G401.6 (cell line): ENCODE data around the gene MOB3C.
"Not testable (repeated sequence)": the region's sequence is repeated elsewhere in the genome, so short reads cannot be mapped to it uniquely, and the experiment has no call there.

Source experiments
- FAIRE-seq: peaks from 2 replicates; lab custom pipeline; 2012; peaks lifted over from hg19 to GRCh38; lab: Jason Lieb, UNC

The MOB3C gene

DNA sequence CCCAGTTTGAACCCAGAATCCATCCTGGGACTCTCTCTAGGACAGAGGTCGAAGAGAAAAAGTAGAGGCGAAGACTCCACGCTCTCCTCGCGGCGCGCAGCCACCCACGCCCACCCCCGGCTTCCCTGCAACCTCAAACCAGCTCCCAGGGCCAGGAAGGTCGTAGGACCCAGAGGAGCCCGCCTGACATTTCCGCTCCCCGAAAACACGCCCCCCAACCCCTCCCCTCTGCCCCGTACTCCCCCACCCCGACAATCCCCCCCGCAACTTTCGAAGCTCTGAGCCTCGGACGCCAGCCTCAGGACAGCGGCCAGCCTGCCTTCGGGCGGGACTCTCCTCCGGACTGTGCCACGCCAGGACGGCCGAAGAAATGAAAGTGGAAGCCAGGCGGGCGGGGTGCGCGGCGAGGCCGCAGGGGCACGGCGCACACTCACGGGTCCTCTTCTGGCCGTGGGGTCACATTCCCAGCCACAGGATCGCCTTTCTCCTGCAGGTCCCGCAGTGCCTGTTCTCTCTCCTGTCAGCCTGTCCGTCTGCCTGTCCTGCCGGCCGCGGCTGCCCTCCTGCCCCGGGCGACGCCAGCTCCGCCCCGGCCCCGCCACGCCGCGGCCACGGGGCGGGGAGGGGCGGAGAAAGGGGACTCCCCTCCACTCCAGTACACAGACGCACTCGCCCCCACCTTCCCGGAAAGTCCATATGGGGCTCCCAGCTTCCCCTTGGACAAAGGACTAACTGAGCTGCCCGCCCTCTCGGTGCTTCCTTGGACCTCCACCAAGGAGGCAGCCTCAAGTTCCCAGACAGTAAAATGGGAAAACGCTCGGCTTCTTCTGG, at the start of gene MOB3C:
MOB3C (minus strand) TSS at position 535 of the 831 bp plus-strand sequence. CDS start 3,490 bp downstream, outside the sequence.
- FAIRE-seq, result no peak

DNA sequence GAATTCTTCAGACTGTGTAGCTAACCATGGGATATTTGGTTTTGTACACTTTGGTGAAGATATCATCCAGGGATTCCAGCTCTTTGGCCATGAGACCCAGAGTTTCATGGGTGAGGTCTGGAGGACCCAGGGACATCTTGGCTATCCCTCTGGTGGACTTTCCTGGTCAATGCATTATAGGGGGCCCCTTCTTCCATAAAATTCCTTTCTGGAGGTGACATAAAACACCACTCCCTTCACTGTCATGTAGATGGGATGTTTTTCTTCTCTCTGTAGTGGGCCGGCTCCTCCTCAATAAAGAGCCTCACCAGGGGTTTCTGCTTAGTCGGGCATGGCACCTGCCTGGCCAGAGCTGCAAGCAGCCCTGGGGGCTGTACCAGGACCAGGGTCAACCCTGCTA, 49.4 kb upstream of the MOB3C start:
- FAIRE-seq, result no peak

DNA sequence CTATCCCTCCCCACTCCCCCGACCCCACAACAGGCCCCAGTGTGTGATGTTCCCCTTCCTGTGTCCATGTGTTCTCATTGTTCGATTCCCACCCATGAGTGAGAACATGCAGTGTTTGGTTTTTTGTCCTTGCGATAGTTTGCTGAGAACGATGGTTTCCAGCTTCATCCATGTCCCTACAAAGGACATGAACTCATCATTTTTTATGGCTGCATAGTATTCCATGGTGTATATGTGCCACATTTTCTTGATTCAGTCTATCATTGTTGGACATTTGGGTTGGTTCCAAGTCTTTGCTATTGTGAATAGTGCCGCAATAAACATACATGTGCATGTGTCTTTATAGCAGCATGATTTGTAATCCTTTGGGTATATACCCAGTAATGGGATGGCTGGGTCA, 46.3 kb upstream of the MOB3C start:
- FAIRE-seq, result not testable (repeated sequence)

DNA sequence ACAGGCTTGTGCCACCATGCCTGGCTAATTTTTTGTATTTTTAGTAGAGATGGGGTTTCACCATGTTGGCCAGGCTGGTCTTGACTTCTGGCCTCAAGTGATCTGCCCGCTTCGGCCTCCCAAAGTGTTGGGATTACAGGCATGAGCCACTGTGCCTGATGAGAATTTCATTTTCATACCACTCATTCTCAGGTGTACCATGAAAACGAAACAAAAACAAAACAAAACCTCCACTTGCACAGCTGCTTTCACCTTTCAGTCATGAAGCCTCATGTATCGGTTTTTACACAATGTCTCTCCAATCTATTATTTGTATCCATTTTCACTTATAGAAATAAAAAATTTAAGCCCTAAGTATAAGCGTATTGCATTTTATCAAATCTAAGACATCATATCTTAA, 43.5 kb upstream of the MOB3C start:
- not testable (repeated sequence) for FAIRE-seq

DNA sequence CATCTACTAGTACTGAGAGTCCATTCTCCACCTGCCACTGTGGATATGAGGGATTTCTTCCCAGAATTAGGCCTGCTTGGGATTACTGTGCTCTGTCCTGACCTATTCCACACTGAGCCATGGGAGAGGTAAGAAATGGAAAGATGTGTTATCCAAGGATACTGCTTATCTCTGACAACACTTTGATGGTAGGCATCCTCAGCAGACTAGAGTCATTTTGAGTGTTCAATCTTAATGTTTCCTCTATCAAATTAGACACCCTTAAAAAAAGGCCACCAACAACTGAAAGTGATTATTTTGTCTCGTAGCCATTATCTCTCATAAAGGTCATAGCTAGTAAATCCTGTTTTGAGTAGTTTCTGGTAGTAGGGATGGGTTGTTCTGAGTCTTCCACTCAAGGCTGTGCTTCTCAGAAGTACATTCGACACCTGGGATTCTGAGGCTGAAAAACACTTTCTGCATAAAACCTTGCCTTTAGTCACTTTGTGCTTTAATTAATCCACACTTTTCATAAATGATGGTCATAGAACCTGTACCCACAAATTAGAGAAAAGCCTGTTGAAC, 42.8 kb upstream of the MOB3C start:
- FAIRE-seq, result no peak

DNA sequence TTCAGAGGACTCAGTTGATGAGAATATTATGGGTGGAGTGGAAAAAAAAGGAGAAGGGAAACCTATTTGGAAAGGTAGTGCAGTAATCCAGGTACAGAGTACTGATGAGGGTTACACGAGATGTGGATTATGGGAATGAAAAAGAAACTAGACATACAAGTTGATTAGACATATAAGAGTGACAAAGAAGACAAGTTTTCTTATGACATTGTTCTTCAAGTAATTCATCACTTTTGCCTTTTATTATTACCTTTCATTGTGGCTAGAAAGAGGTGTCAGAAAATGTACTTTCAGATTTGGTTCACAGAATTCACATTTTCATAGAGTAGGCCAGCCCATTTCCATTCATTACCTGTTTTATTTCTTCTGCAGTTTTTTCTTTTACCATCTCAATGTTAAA, 41.2 kb upstream of the MOB3C start:
- no peak for FAIRE-seq

DNA sequence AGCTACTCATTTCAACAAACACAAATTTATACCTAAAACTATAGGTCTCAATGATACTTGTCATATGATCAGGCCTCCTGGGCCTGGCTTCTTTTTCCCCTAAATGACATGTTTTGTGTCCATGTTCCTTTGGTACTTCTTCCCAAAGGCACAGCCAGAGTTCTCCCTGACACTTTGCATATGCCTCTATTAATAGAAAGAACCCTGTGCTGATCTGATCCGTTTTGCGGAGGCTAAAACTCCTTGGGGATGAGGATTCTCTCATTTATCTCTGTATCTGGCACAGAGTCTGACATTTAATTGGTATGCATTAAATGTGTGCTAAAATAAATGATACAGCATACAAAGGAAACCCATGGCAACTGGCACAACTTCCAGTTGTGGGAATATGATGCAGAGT, 40.0 kb upstream of the MOB3C start:
- FAIRE-seq, result no peak

DNA sequence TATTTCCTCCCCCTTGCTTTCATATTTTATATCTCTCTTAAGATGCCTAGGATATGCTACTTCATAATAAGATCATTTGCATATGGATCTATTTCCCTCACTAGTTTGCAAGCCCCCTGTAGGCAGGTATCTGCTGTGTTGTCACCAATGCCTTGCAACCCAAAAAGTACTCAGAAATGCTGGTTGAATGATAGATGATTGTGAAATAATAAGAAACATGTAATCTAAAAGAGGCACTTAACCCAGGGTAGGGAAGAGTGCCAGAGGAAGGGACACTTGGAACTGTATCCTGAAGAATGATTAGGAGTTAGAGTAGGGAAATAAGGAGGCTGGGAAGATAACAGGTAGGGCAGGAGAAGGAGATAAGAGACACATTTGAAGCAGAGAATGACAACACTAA, 39.2 kb upstream of the MOB3C start:
- FAIRE-seq, result no peak

DNA sequence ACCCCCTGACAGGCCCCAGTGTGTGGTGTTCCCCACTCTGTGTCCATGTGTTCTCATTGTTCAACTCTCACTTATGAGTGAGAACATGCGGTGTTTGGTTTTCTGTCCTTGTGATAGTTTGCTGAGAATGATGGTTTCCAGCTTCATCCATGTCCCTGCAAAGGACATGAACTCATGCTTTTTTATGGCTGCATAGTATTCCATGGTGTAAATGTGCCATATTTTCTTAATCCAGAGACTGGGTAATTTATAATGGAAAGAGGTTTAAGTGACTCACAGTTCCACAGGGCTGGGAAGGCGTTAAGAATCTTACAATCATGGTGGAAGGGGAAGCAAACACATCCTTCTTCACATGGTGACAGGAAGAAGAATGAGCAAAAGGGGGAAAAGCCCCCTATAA, 38.1 kb upstream of the MOB3C start:
- not testable (repeated sequence) for FAIRE-seq

DNA sequence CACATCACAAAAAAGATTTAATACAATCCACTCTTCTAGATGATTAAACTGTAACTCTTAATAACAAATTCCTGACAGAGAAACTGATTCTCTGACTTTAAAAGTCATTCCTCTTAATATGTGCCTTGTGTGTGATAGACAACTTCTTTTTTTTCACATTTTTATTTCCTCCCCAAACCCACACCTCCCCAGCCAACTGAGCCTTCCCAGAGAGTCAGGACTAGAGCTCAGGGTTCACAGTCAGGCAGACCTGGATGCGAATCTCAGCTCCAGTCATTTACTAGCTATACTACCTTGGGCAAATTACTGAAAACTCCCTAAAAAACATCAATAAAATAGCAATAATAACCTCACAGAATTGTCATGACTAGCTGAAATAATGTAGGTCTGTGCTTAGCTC, 37.4 kb upstream of the MOB3C start:
- no peak for FAIRE-seq

DNA sequence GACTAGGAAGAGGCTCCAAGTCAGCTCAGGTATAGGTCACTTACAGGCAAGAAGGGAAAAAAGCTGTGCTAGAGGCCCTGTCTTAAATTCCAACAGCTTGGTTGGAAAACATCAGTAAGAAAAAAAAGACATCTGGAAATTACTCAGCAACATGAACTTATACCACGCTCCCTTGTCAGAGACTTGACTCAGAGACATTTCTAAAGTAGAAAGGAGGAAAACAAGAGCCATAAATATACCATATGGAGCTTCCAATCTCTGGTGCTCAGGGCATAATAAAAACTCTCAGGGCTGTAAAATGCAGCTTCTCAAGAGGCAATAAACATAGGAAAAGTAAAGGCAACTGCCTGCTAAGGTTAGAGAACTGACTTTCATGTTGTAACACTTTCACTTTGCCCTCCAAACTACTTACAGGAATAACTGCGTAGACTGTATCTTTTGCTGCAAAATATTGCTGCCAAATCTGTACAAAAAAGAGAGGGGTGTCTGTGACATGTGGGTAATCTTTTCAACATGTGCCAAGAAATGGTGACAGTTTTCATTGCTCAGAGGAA, 36.9 kb upstream of the MOB3C start:
- FAIRE-seq, result no peak

DNA sequence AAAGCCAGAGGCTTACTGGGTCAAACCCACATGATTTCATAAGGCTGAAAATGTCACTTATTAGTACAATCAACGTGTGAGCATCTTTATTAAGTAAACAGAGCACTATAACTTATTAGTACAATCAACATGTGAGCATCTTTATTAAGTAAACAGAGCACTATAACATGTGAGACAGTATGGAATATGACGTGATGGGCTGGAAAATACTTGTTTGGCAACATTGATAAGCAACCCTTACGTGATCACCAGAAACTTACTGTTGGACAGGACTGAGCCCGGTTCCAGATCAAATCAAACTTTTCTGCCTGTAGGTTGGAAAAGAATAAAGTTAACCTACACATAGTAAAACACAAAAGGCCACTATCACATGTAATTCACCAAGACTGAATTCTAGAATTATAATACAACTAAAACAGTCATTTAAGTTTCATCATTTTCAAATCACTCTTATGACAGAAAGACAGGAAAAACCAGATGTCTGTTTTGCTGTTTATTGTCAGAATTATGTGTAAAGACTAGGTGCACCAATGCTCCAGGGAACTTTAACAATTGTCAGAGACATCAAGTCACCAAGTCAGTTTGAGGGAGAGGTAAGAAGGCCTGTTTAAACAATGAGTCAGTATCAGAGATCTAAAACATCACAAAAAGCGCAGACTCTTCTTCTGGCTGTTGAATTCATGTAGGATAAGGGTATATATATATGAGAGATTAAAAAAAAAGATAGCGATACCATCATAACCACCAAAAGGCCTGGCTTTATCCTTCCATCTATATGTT, 35.9 kb upstream of the MOB3C start:
- no peak for FAIRE-seq

DNA sequence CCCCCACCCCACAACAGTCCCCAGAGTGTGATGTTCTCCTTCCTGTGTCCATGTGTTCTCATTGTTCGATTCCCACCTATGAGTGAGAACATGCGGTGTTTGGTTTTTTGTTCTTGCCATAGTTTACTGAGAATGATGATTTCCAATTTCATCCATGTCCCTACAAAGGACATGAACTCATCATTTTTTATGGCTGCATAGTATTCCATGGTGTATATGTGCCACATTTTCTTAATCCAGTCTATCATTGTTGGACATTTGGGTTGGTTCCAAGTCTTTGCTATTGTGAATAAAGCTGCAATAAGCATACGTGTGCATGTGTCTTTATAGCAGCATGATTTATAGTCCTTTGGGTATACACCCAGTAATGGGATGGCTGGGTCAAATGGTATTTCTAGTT, 34.5 kb upstream of the MOB3C start:
- not testable (repeated sequence) for FAIRE-seq

DNA sequence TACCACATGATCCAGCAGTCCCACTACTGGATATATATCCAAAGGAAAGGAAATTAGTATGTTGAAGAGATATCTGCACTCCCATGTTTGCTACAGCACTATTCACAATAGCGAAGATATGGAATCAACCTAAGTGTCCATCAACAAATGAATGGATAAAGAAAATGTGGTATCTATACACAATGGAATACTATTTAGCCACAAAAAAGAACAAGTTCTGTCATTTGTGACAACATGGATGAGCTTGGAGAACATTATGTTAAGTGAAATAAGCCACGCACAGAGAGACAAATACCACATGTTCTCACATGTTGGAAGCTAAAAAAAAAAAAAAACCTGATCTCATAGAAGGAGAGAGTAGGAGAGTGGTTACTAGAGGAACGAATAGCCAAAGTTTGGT, 33.9 kb upstream of the MOB3C start:
- FAIRE-seq, result no peak

DNA sequence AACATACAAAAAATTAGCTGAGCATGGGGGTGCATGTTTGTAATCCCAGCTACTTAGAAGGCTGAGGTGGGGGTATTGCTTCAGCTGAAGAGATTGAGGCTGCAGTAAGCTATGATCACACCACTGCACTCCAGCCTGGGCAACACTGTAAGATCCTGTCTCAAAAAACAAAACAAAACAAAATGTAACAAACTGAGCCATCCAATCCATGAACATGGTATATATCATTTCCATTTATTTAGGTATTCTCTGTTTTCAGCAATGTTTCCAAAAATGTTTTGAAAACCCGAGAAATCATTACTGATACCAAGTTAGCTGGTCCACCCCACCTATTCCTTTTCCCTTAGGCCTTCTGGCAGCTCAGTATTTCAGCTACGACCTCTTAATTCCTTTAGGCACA, 33.2 kb upstream of the MOB3C start:
- FAIRE-seq, result no peak

DNA sequence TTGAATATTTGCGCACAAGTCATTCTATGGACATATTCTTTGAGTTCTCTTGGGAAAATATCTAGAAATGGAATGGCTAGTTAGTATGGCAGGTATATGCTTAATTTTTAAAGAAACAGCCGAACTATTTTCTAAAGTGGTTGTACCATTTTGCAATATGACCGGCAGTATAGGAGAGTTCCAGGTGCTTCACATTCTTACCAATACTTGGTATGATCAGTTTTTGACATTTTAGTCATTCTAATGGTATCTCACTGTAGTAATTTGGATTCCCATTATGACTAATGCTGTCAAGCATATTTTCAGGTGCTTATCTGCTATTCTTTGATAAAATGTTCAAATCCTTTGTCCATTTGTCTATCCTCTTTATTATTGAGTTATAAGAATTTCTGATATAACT, 31.0 kb upstream of the MOB3C start:
- no peak for FAIRE-seq

DNA sequence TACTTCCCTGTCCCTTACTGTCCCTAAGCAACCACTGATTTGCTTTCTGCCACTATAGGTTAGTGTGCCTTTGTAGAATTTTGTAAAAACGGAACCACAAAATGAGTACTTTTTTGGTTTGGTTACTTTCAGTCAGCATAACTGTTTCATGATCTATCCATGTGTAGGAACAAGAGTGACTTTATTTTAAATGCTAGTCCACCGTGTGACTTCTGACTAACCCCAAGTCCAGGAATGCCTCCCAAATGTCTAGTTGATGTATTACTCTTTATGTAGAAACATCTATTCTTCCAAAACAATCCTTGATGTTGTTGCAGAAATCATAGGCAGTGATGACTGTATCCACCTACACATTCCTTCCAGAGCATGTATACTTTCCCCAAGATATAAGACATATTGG, 30.2 kb upstream of the MOB3C start:
- no peak for FAIRE-seq

DNA sequence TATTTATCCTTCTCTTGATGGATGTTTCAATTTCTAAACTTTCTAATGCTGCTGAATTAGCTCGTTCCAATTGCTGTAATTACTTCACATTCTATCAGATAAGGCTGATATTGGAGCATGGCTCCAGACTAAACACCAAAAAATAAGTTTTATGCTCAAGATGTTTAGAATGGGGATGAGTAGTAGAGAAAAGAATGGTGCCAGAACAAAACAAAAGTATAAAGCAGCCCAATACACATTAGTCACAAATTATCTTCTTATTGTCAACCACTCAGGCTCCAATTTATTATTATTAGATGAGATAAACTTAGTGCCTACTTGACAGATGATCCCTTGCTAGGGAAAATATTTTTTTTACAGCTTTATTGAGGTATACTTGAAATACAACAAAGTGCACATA, 29.7 kb upstream of the MOB3C start:
- FAIRE-seq, result no peak

DNA sequence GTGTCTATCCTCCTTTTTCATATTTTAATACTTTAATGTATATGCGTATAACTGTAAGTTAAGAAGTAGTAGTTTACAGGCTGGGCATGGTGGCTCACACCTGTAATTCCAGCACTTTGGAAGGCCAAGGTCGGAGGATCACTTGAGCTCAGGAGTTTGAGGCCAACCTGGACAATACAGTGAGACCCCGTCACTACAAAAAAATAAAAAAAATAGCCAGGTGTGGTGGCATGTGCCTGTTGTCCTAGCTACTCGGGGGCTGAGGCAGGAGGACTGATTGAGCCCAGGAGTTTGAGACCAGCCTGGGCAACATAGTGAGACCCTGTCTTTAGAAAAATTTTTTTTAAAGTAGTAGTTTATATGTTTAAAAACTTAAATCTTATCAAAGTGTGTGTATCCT, 29.2 kb upstream of the MOB3C start:
- FAIRE-seq, result no peak

DNA sequence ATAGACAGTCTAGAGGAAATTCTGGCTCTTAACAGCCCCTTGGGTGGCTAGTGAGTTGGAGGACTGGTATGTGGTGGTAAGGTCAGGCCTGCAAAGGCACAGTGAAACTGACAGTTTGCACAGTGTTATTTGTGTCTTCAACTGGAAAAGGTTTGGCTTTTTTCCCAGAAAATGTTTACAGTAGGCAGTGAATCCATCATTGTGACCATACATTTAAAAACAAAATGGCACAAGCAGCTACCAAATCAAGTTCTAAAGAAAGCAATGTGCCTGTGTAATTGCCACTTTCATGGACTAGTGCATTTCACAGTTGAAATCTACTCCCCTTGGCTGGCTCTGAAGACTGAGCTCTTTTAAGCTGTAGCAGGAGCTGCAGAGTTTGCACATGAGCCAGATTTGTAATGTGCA, 26.8 kb upstream of the MOB3C start:
- no peak for FAIRE-seq

DNA sequence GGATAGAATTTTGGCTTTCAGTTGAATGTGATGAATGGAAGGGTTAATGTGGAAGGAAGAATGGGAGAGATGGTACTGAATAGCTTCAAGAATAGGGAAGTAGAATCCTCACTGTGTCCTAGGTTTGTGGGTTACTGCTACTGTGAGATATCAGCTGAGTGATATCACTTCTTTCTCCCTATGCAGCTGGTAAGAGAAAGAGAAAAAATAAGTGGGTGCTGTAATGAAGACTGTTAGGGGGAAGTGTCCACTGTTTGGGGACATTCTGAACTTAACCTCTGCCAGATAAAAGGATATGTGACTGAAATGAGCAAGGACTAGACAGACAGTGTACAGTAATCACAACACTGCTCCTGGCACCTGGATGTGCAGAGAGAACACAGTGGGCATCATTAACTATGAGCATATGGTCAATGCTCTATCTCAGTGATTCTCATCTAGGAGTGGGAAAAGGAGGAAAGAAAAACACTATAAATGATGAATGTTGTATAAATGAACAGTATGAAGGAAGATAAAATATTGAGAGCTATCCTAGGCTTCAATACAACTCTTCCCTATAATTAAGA, 25.6 kb upstream of the MOB3C start:
- no peak for FAIRE-seq

DNA sequence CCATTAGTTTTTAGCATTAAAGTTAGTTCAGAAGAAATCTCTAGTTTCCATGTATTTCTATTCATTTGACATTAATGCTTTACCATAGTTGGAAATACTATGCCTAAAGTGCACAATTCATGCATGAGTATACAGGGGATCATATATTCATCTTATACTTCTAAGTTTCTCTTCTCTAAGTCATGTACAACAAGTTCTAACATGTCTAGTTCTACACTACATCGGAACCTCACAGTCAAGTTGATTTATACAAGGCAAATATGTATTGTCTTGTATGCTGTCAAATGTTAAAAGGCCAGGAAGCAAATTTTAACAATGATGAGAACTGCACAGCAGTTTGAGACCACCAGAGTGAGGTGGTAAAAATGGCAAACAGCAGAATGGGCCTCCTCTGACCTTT, 22.9 kb upstream of the MOB3C start:
- FAIRE-seq, result no peak

DNA sequence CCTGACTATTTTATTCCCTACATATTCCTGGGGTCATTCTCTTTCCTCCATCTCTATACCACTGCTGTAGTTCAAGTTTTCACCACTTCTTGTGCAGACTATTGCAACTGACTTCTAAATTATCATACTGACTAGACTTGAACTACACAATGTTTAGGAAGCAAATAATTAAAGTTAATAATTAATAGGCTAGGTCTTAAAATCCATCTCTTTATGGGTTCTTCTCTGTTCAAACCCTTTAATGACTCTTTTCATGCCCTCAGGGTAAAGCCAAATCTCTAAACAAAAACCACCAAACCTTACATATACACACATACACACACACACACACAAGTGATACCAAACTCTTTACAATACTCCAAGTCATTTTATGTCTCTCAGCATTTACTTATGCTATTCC, 22.3 kb upstream of the MOB3C start:
- FAIRE-seq, result no peak
